ENCODE measurements around the gene KCNH6.

KCNH6 gene

GRCh38 chr17:63534816-63535455 lies 11.8 kb downstream of the KCNH6 start:
- no peak for DNase-seq (ENCODE audit: low spot score)

GRCh38 chr17:63535640-63536039 lies 12.5 kb downstream of the KCNH6 start:
- no peak for DNase-seq (ENCODE audit: low spot score)

- DNase-seq (ENCODE audit: low spot score): no peak
Observed at GRCh38 chr17:63537001-63537400, 13.8 kb downstream of the KCNH6 start.

- DNase-seq (ENCODE audit: low spot score): no peak
Observed at GRCh38 chr17:63537991-63538692, 15.0 kb downstream of the KCNH6 start.

- DNase-seq (ENCODE audit: low spot score): no peak
Observed at GRCh38 chr17:63538693-63539595, 15.8 kb downstream of the KCNH6 start.

- no peak for DNase-seq (ENCODE audit: low spot score)
Observed at GRCh38 chr17:63540590-63540989, 17.4 kb downstream of the KCNH6 start.

- no peak for DNase-seq (ENCODE audit: low spot score)
Observed at GRCh38 chr17:63542218-63542545, 19.0 kb downstream of the KCNH6 start.

- DNase-seq (ENCODE audit: low spot score): no peak
Observed at GRCh38 chr17:63542942-63543821, 20.0 kb downstream of the KCNH6 start.

- no peak for DNase-seq (ENCODE audit: low spot score)
Observed at GRCh38 chr17:63543822-63544420, 20.8 kb downstream of the KCNH6 start.

- DNase-seq (ENCODE audit: low spot score): no peak
Observed at GRCh38 chr17:63544467-63545301, 21.5 kb downstream of the KCNH6 start.

- DNase-seq (ENCODE audit: low spot score): no peak
Observed at GRCh38 chr17:63546308-63547082, 23.3 kb downstream of the KCNH6 start.

- DNase-seq (ENCODE audit: low spot score): no peak
Observed at GRCh38 chr17:63547083-63547523, 23.9 kb downstream of the KCNH6 start.

GRCh38 chr17:63549289-63549945 lies 26.3 kb downstream of the KCNH6 start:
- DNase-seq (ENCODE audit: low spot score): no peak

- DNase-seq (ENCODE audit: low spot score): peak; percentile 100
Observed at GRCh38 chr17:63549946-63550816, 27.0 kb downstream of the KCNH6 start, which contains the start of gene DCAF7. TSS of gene DCAF7 (plus strand) at chr17:63550477. CDS start at chr17:63550678, 201 bp downstream.

- DNase-seq (ENCODE audit: low spot score): peak; percentile 20
Observed at GRCh38 chr17:63550817-63551639, 27.9 kb downstream of the KCNH6 start.

GRCh38 chr17:63552211-63552610 lies 29.1 kb downstream of the KCNH6 start:
- DNase-seq (ENCODE audit: low spot score): no peak

- no peak for DNase-seq (ENCODE audit: low spot score)
Observed at GRCh38 chr17:63555500-63556156, 32.5 kb downstream of the KCNH6 start.

Data from germinal center (tissue), 1 donor.